ENCODE results near the gene SYMPK. TPM values are rescaled to one million over a fixed set of nuclear protein-coding genes. Genes with fewer than 3 reads are reported as not detected.

SYMPK gene
- total and polyA plus RNA-seq, 2 experiments from 2014 or later = 66.6 to 78.7 TPM

- peak; percentile 99 to 100 for DNase-seq (ENCODE audit: low read depth in 1 of 2, low spot score in 1 of 2)
- Histone ChIP-seq H3K36me3 (peaks cover 14% of the 10 kb centered on the region), H3K27ac (peak within 1 kb of the TSS; percentile 87), H3K9me3 (ENCODE audit: low read depth) (no peaks in the 10 kb centered on the region), H3K4me3 (peak within 1 kb of the TSS; percentile 98), H3K27me3 (no peaks in the 10 kb centered on the region), H3K4me1 (ENCODE audit: low read depth) (peaks cover 10% of the 10 kb centered on the region)
- TF ChIP-seq CTCF (IDR thresholded peaks at IDR 0.05; ENCODE audit: low read depth, low read length) = no peak
These were observed 70.3 kb downstream of the SYMPK start, which contains the start of gene DMWD for GRCh38 chr19:45792470-45793177. Gene DMWD (minus strand): TSS chr19:45792845. CDS start chr19:45792756, 89 bp downstream.

GRCh38 chr19:45791744-45792469, 71.0 kb downstream of the SYMPK start:
- Histone ChIP-seq H3K4me1 (ENCODE audit: low read depth) (peaks cover 10% of the 10 kb centered on the region), H3K27me3 (no peaks in the 10 kb centered on the region), H3K4me3 (peak overlapping the region; percentile 98), H3K36me3 (peaks cover 16% of the 10 kb centered on the region), H3K9me3 (ENCODE audit: low read depth) (no peaks in the 10 kb centered on the region), H3K27ac (peak overlapping the region; percentile 87)
- no peak for TF ChIP-seq CTCF (IDR thresholded peaks at IDR 0.05; ENCODE audit: low read depth, low read length)
- no peak for DNase-seq (ENCODE audit: low read depth in 1 of 2, low spot score in 1 of 2)

- H3K4me1 ChIP-seq (ENCODE audit: low read depth) = peaks cover 10% of the 10 kb centered on the region
- H3K9me3 ChIP-seq (ENCODE audit: low read depth) = no peaks in the 10 kb centered on the region
These were observed 72.0 kb downstream of the SYMPK start for GRCh38 chr19:45790942-45791341.

GRCh38 chr19:45789035-45789786, 73.7 kb downstream of the SYMPK start:
- H3K27ac ChIP-seq = no peak overlapping the region
- no peak for TF ChIP-seq CTCF (IDR thresholded peaks at IDR 0.05; ENCODE audit: low read depth, low read length)
- no peak for DNase-seq (ENCODE audit: low read depth in 1 of 2, low spot score in 1 of 2)
- H3K27me3 ChIP-seq = no peaks in the 10 kb centered on the region
- peaks cover 15% of the 10 kb centered on the region for H3K4me1 ChIP-seq (ENCODE audit: low read depth)
- H3K4me3 ChIP-seq = no peak overlapping the region
- no peaks in the 10 kb centered on the region for H3K9me3 ChIP-seq (ENCODE audit: low read depth)
- peaks cover 26% of the 10 kb centered on the region for H3K36me3 ChIP-seq

More at GRCh38 chr19:45790942-45791341, 72.0 kb downstream of the SYMPK start:
- Histone ChIP-seq H3K27me3 (no peaks in the 10 kb centered on the region), H3K4me3 (peak overlapping the region; percentile 98), H3K36me3 (peaks cover 20% of the 10 kb centered on the region), H3K27ac (no peak overlapping the region)
- no peak for TF ChIP-seq CTCF (IDR thresholded peaks at IDR 0.05; ENCODE audit: low read depth, low read length)
- DNase-seq (ENCODE audit: low read depth in 1 of 2, low spot score in 1 of 2) = no peak

GRCh38 chr19:45786533-45786894, 76.4 kb downstream of the SYMPK start:
- Histone ChIP-seq H3K27me3 (no peaks in the 10 kb centered on the region), H3K27ac (no peak overlapping the region), H3K4me1 (ENCODE audit: low read depth) (peaks cover 34% of the 10 kb centered on the region), H3K4me3 (no peak overlapping the region), H3K36me3 (peaks cover 26% of the 10 kb centered on the region), H3K9me3 (ENCODE audit: low read depth) (no peaks in the 10 kb centered on the region)
- no peak for DNase-seq (ENCODE audit: low read depth in 1 of 2, low spot score in 1 of 2)
- no peak for TF ChIP-seq CTCF (IDR thresholded peaks at IDR 0.05; ENCODE audit: low read depth, low read length)

Measured in cardiac muscle cell (in vitro differentiated cells and primary cell).